Body of pancreas (tissue), 4 donors: ENCODE measurements around the gene MYOM1. TPM values are rescaled to one million over a fixed set of nuclear protein-coding genes. Genes with fewer than 3 reads are reported as not detected.
"Not testable (repeated sequence)": the region's sequence is repeated elsewhere in the genome, so short reads cannot be mapped to it uniquely, and the experiment has no call there.

Source experiments
- ATAC-seq: fragments of 150-250 bp; one replicate; pipeline ENCODE4 v1.9.1; 2016
- DNase-seq, 4 donors: peaks; one replicate each; pipeline ENCODE4 v3.0.0-alpha.2; 2019
- H3K27ac ChIP-seq, 4 donors: fragments of 200-600 bp; sonication (generic); 1 replicate in 3 of 4; 2 replicates in 1 of 4; pipeline versions ENCODE4 v1.5.1 to v1.6.1; 2016 to 2019; ENCODE audit warnings: mild to moderate bottlenecking in 1 of 4, mixed read lengths in 1 of 4, moderate library complexity in 1 of 4
- H3K27me3 ChIP-seq, 2 donors: fragments of 200-600 bp; sonication (generic); one replicate each; pipeline ENCODE4 v1.6.0; 2016; ENCODE audit warnings: mild to moderate bottlenecking in 1 of 2
- H3K36me3 ChIP-seq, 2 donors: fragments of 200-600 bp; sonication (generic); replicated peaks in 1 of 2; 2 replicates each; pipeline ENCODE4 v1.5.1; 2016; ENCODE audit warnings: low read depth in 2 of 2; ENCODE audit not compliant: insufficient read depth in 1 of 2
- H3K4me1 ChIP-seq: fragments of 200-600 bp; sonication (generic); one replicate; pipeline ENCODE4 v1.6.0; 2016
- H3K4me3 ChIP-seq, 2 donors: fragments of 200-600 bp; sonication (generic); 1 replicate in 1 of 2; 2 replicates in 1 of 2; pipeline ENCODE4 v1.5.1; 2016 to 2019
- H3K9me3 ChIP-seq, 3 donors: fragments of 200-600 bp; sonication (generic); 1 replicate in 2 of 3; 2 replicates in 1 of 3; pipeline ENCODE4 v1.5.1; 2016
- CTCF ChIP-seq, 7 experiments: fragments of 450-650 bp in 4 of 7; fragments of 200-600 bp in 3 of 7; sonication (generic) in 3 of 7; IDR thresholded peaks; one replicate each; pipeline ENCODE4 v1.5.1; 2016 to 2019; ENCODE audit warnings: antibody characterized with exemption in 7 of 7
- POLR2A ChIP-seq, 3 donors: fragments of 450-650 bp; IDR thresholded peaks; one replicate each; pipeline ENCODE4 v1.6.1; 2016; ENCODE audit warnings: antibody characterized with exemption in 3 of 3, mild to moderate bottlenecking in 2 of 3
- WGBS, 2 donors: methylation state at CpG; one replicate each; pipeline ENCODE4 v1.1.5; 2017; 5-methylcytosine and 5-hydroxymethylcytosine counted together
- intact Hi-C: fragments of 100-400 bp; cut with DNase I; formaldehyde crosslinking; loops from one replicate; pipeline ENCODE4 v1.15.1; 2023
- total RNA-seq, 2 donors: library from RNA; depleted of rRNA; stranded (reverse); fragments of >200 nt; gene quantifications; one replicate each; pipeline ENCODE4 v1.1.0, GENCODE V29; 2016

MYOM1 gene
- total RNA-seq, 2 donors from 2014 or later: 10.9 to 21.8 TPM

GRCh38 chr18:3223356-3223755 lies 3.6 kb upstream of the MYOM1 start:
- no peaks in the 10 kb centered on the region for H3K36me3 ChIP-seq
- H3K4me1 ChIP-seq: peaks cover 39% of the 10 kb centered on the region
- no peaks in the 10 kb centered on the region for H3K9me3 ChIP-seq
- DNase-seq (no peak), ATAC-seq (peak; percentile 10)
- no peaks in the 10 kb centered on the region for H3K27me3 ChIP-seq
- H3K4me3 ChIP-seq: no peak overlapping the region
- intact Hi-C loops: no loop called here
- WGBS, 2 donors: 38 to 71% methylated on average over 1 of the region's 1 CpG
- TF ChIP-seq POLR2A (IDR thresholded peaks at IDR 0.05) (no peak), CTCF (IDR thresholded peaks at IDR 0.05) (no peak)
- H3K27ac ChIP-seq: peak overlapping the region in 3 of 4 donors; percentile 16 to 68 (median 66)

GRCh38 chr18:3221496-3221895 lies 1.7 kb upstream of the MYOM1 start:
- no peaks in the 10 kb centered on the region for H3K9me3 ChIP-seq
- peaks cover 51% of the 10 kb centered on the region for H3K4me1 ChIP-seq
- WGBS, 2 donors: 89 to 92% methylated on average over 6 of the region's 6 CpGs
- no peak for ATAC-seq
- H3K27ac ChIP-seq: no peak overlapping the region
- no peak overlapping the region for H3K4me3 ChIP-seq
- no peak for DNase-seq
- H3K27me3 ChIP-seq: no peaks in the 10 kb centered on the region
- H3K36me3 ChIP-seq: no peaks in the 10 kb centered on the region
- TF ChIP-seq CTCF (IDR thresholded peaks at IDR 0.05) (no peak), POLR2A (IDR thresholded peaks at IDR 0.05) (no peak)
- intact Hi-C loops: no loop called here

DNA sequence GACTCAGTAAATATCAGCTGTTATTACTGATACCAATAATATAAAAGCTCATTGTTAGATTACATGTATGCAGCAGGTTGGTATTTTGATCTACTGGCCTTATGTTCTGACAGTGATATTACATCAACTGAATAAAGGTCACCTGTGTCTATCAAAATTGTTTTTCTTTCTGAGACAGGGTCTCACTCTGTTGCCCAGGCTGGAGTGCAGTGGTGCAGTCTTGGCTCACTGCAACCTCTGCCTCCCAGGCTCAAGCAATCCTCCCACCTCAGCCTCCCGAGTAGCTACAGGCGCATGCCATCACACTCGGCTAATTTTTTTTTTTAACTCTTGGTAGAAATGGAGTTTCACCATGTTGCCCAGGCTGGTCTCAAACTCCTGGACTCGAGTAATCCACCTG lies 1.1 kb upstream of the MYOM1 start:
- H3K9me3 ChIP-seq, ATAC-seq, H3K4me3 ChIP-seq, H3K27me3 ChIP-seq, H3K36me3 ChIP-seq, DNase-seq, intact Hi-C loops: not testable (repeated sequence)
- 80 to 89% methylated on average over 4 of the region's 4 CpGs for WGBS, 2 donors
- Histone ChIP-seq H3K4me1 (peaks cover 51% of the 10 kb centered on the region), H3K27ac (peak overlapping the region in 3 of 4 donors; percentile 66 to 91 (median 81))

GRCh38 chr18:3219241-3219630 lies 532 bp downstream of the MYOM1 start:
- Histone ChIP-seq H3K9me3 (no peaks in the 10 kb centered on the region), H3K27ac (peak overlapping the region; percentile 66 to 91 (median 84)), H3K27me3 (no peaks in the 10 kb centered on the region), H3K4me1 (peaks cover 41% of the 10 kb centered on the region), H3K4me3 (no peak overlapping the region), H3K36me3 (no peaks in the 10 kb centered on the region)
- intact Hi-C loops: no loop called here
- peak; percentile 18 for ATAC-seq
- DNase-seq: peak in 1 of 4 donors; percentile 31
- no peak for TF ChIP-seq CTCF (IDR thresholded peaks at IDR 0.05)
- WGBS, 2 donors: 23 to 34% methylated on average over 8 of the region's 8 CpGs

DNA sequence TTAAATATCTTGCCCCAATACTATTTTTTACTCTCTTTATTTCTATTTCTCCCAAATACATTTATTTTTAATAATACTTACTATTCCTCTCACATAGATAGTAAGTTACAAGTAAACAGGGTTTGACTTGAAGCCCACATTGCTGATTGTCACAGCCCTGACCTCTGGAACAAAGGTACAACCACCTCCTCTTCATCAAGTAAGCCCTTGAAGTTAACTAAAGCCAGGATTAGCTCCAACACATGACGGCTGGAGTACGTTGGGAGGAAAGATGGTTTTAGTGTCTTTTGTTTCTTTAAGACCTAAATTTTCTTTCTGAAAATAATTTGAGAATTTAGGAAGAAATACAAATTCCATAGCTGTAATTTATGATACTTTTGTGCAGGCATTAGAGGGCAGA lies 949 bp downstream of the MYOM1 start:
- intact Hi-C loops: no loop called here
- peak overlapping the region; percentile 66 to 91 (median 84) for H3K27ac ChIP-seq
- H3K36me3 ChIP-seq: no peaks in the 10 kb centered on the region
- no peaks in the 10 kb centered on the region for H3K9me3 ChIP-seq
- 19 to 40% methylated on average over 2 of the region's 2 CpGs for WGBS, 2 donors
- H3K4me1 ChIP-seq: peaks cover 44% of the 10 kb centered on the region
- ATAC-seq (no peak), DNase-seq (peak in 1 of 4 donors; percentile 23)
- TF ChIP-seq CTCF (IDR thresholded peaks at IDR 0.05) (no peak), POLR2A (IDR thresholded peaks at IDR 0.05) (no peak)
- H3K4me3 ChIP-seq: no peak overlapping the region
- H3K27me3 ChIP-seq: no peaks in the 10 kb centered on the region
